ENCODE results near the gene PRG2.

PRG2 gene

DNA sequence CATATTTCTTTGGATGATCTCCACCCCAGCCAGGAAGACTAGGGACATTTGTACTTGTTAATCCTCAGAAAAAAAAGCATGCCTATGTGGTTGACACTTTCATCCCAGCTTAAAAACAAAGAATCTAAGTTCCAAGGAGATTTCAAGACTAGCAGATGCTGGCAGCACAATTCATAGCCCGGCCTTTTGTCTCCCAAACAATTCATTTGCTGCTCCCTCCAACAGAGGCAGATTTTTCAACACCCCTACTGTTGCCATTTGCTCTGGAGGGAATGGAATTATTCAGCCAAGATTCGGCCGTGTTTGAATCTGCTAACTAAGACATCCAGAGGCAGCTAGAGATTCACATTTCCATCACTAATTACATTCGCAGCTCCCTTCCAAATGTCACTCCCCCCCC, 37.0 kb downstream of the PRG2 start:
- no peaks in the 10 kb centered on the region for H3K27me3 ChIP-seq
- no peak overlapping the region for H3K9ac ChIP-seq
- no peaks in the 10 kb centered on the region for H3K36me3 ChIP-seq
- H3K4me2 ChIP-seq = no peak overlapping the region
- peak overlapping the region; percentile 69; the same call in 1 of the 2 replicates for H3K27ac ChIP-seq
- H3K4me3 ChIP-seq = no peak overlapping the region
- peaks cover 38% of the 10 kb centered on the region for H3K4me1 ChIP-seq
- H3K9me3 ChIP-seq = peaks cover 25% of the 10 kb centered on the region
- no peak for TF ChIP-seq Cebpa-rat (IDR thresholded peaks at IDR 0.05)
- no peaks in the 10 kb centered on the region for H4K20me1 ChIP-seq

DNA sequence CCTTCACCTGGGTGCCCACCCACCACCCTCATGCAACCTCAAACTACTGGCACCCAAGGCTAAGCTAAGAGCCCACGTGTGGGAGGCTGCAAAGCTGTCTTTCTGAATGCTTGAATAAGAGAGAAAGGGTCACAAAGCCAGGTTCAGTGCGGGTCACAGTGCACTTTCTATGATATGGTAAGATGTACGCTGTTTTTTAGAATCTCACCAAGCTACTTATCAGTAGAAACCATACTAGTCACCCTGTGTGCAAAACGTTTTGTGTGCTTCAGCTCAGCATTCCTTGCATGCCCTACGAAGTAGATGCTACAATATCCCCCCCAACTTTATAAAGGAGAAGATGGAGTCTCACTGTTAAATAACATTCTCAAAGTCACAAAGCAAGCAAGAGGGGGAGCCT, 37.4 kb downstream of the PRG2 start:
- Histone ChIP-seq H3K36me3 (no peaks in the 10 kb centered on the region), H3K4me2 (no peak overlapping the region), H3K4me1 (peaks cover 38% of the 10 kb centered on the region), H4K20me1 (no peaks in the 10 kb centered on the region), H3K9me3 (peaks cover 25% of the 10 kb centered on the region), H3K4me3 (no peak overlapping the region), H3K27ac (no peak overlapping the region), H3K27me3 (no peaks in the 10 kb centered on the region), H3K9ac (no peak overlapping the region)
- TF ChIP-seq Cebpa-rat (IDR thresholded peaks at IDR 0.05) = no peak

- Histone ChIP-seq H3K9me3 (peaks cover 25% of the 10 kb centered on the region), H3K4me2 (no peak overlapping the region), H3K27ac (no peak overlapping the region), H3K9ac (no peak overlapping the region), H4K20me1 (no peaks in the 10 kb centered on the region), H3K4me1 (peaks cover 14% of the 10 kb centered on the region), H3K27me3 (no peaks in the 10 kb centered on the region), H3K4me3 (no peak overlapping the region), H3K36me3 (no peaks in the 10 kb centered on the region)
- no peak for TF ChIP-seq Cebpa-rat (IDR thresholded peaks at IDR 0.05)
Measured at GRCh38 chr11:57349491-57350274, 40.8 kb downstream of the PRG2 start.

- H3K4me2 ChIP-seq = no peak overlapping the region
- H3K9ac ChIP-seq = no peak overlapping the region
- no peak overlapping the region for H3K4me3 ChIP-seq
- H3K27ac ChIP-seq = no peak overlapping the region
- no peaks in the 10 kb centered on the region for H4K20me1 ChIP-seq
- no peaks in the 10 kb centered on the region for H3K36me3 ChIP-seq
- peaks cover 25% of the 10 kb centered on the region for H3K9me3 ChIP-seq
- peaks cover 8% of the 10 kb centered on the region for H3K4me1 ChIP-seq
- TF ChIP-seq Cebpa-rat (IDR thresholded peaks at IDR 0.05) = no peak
- no peaks in the 10 kb centered on the region for H3K27me3 ChIP-seq
Measured at GRCh38 chr11:57348636-57349313, 41.7 kb downstream of the PRG2 start.

DNA sequence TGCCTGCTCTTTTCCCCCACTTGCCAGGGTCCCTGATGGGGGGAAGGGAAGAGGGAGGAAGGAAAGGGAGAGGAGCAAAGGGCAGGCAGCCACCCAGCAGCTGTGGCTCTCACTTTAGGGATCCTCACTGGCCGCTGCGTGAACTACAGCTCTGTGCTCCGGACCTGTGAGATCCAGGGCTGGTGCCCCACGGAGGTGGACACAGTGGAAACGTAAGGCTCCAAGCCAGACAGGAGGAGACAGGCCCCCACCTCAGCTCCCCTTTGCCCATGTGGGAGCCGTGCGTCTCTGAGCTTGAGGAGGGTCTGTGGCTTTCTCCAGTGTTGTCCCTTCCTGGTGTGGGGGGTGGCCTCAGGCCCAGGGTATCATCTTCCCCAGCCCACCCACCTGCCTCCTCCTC, 42.4 kb downstream of the PRG2 start:
- no peaks in the 10 kb centered on the region for H3K36me3 ChIP-seq
- no peaks in the 10 kb centered on the region for H3K27me3 ChIP-seq
- no peak overlapping the region for H3K4me2 ChIP-seq
- no peaks in the 10 kb centered on the region for H4K20me1 ChIP-seq
- H3K4me3 ChIP-seq = no peak overlapping the region
- TF ChIP-seq Cebpa-rat (IDR thresholded peaks at IDR 0.05) = no peak
- H3K9ac ChIP-seq = no peak overlapping the region
- no peak overlapping the region for H3K27ac ChIP-seq
- peaks cover 6% of the 10 kb centered on the region; the same call in 1 of the 2 replicates for H3K4me1 ChIP-seq
- peaks cover 25% of the 10 kb centered on the region for H3K9me3 ChIP-seq

GRCh38 chr11:57347336-57347735, 43.1 kb downstream of the PRG2 start:
- peaks cover 21% of the 10 kb centered on the region for H3K9me3 ChIP-seq

GRCh38 chr11:57345555-57346211, 44.8 kb downstream of the PRG2 start:
- no peaks in the 10 kb centered on the region for H4K20me1 ChIP-seq
- TF ChIP-seq Cebpa-rat (IDR thresholded peaks at IDR 0.05) = no peak
- H3K4me1 ChIP-seq = peaks cover 6% of the 10 kb centered on the region; the same call in 1 of the 2 replicates
- H3K9me3 ChIP-seq = peaks cover 10% of the 10 kb centered on the region
- no peaks in the 10 kb centered on the region for H3K36me3 ChIP-seq
- H3K4me3 ChIP-seq = no peak overlapping the region
- no peak overlapping the region for H3K9ac ChIP-seq
- no peaks in the 10 kb centered on the region for H3K27me3 ChIP-seq
- H3K27ac ChIP-seq = peak overlapping the region; percentile 25; the same call in 1 of the 2 replicates
- peak overlapping the region; percentile 34; the same call in 1 of the 2 replicates for H3K4me2 ChIP-seq

More at GRCh38 chr11:57347336-57347735, 43.1 kb downstream of the PRG2 start:
- Histone ChIP-seq H3K27ac (no peak overlapping the region), H3K27me3 (no peaks in the 10 kb centered on the region), H4K20me1 (no peaks in the 10 kb centered on the region), H3K36me3 (no peaks in the 10 kb centered on the region), H3K4me2 (no peak overlapping the region), H3K9ac (no peak overlapping the region), H3K4me1 (peaks cover 6% of the 10 kb centered on the region; the same call in 1 of the 2 replicates), H3K4me3 (no peak overlapping the region)
- no peak for TF ChIP-seq Cebpa-rat (IDR thresholded peaks at IDR 0.05)

DNA sequence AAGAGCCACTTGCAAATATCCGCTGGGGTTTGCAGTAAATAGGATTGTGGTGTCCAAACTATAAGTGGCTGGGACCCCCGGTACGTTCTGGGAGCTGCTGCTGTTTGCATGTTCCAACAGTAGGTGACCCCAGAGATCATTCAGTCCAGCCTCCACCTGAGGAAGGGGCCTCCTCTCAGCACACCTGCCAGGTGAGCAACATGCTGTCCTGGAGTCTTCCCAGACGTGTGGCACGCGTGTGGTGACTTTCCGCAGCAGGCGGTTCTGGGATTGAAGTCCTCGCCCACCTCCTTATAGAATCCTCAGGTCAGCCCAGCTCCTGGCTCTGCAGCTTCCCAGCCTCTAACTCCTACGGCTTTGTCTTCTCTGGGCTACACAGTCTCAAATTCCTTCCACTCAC, 45.6 kb downstream of the PRG2 start:
- no peak overlapping the region for H3K4me3 ChIP-seq
- H3K9ac ChIP-seq = no peak overlapping the region
- H3K4me1 ChIP-seq = peaks cover 6% of the 10 kb centered on the region; the same call in 1 of the 2 replicates
- H4K20me1 ChIP-seq = no peaks in the 10 kb centered on the region
- no peaks in the 10 kb centered on the region for H3K36me3 ChIP-seq
- TF ChIP-seq Cebpa-rat (IDR thresholded peaks at IDR 0.05) = no peak
- H3K27ac ChIP-seq = peak overlapping the region; percentile 25; the same call in 1 of the 2 replicates
- H3K27me3 ChIP-seq = no peaks in the 10 kb centered on the region
- H3K9me3 ChIP-seq = 0 out of 2 replicates have a peak, but pooled peaks cover under 1% of the 10 kb centered on the region
- no peak overlapping the region for H3K4me2 ChIP-seq

DNA sequence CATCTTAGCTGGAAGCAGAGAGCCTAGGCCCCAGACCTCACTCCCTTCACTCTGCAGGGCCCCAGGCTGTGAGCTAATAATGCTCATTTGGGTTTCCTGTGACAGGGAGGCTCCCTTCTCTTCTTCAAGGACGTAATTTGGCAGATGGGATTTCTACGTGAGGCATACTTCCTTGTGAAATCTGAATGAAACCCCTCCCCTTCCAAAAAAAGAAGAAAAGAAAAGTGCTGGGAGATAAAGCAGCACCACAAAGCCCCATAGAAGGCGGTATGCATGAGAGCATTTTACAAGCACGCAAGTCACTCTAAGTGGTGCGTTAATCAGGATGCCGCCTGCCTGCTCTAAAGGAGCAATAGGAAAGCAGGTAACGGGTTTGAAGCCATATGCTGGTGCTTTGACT, 46.6 kb downstream of the PRG2 start:
- Histone ChIP-seq H3K27me3 (no peaks in the 10 kb centered on the region), H3K36me3 (no peaks in the 10 kb centered on the region), H3K9ac (no peak overlapping the region), H3K4me3 (no peak overlapping the region), H3K27ac (no peak overlapping the region), H3K9me3 (no peaks in the 10 kb centered on the region), H3K4me1 (peaks cover 6% of the 10 kb centered on the region; the same call in 1 of the 2 replicates), H4K20me1 (no peaks in the 10 kb centered on the region), H3K4me2 (no peak overlapping the region)
- TF ChIP-seq Cebpa-rat (IDR thresholded peaks at IDR 0.05) = no peak

Data from BLaER1 (cell line).